Prostate gland (tissue), 2 donors: ENCODE data around the gene CAPN1.

ENCODE experiments used
- CTCF ChIP-seq, 4 experiments: fragments of 200-600 bp in 2 of 4; fragments of 450-650 bp in 2 of 4; sonication (generic) in 2 of 4; IDR thresholded peaks; 1 replicate in 3 of 4; 2 replicates in 1 of 4; pipeline ENCODE4 v1.5.1; 2016 to 2019; ENCODE audit warnings: antibody characterized with exemption in 4 of 4, mild to moderate bottlenecking in 2 of 4, moderate library complexity in 2 of 4
- POLR2AphosphoS5 ChIP-seq: sonication (generic); formaldehyde crosslinking; IDR thresholded peaks from one replicate; pipeline ENCODE4 v1.6.1; 2017; ENCODE audit warnings: antibody characterized with exemption

DNA sequence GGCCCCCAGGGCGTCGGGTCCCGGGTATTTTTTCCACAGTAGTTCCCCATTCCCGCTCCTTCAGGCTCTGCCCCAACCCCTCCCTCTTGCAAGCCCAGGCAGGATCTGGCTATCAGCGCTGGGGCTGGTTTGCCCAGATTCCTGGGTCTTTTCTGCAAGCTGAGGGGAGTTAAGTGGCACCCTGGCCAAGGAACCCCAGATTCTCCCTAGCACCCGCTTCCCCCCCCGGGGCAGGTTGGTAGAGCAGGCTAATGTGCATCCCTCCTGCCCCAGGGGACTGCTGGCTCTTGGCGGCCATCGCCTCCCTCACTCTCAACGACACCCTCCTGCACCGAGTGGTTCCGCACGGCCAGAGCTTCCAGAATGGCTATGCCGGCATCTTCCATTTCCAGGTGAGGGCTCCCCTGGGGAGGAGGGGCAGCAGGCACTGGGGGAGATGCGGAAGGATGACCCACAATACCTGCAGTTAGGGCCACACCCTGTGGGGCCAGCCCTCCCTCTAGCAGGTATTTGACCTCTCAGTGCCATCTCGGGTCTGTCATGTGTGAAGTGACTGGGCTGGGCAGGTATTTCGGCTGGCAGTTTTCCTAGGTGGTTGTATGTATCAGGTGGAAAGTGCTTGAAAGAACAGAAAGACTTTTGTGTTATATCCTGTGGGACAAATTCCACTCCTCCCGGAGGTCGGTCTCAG, 1.6 kb downstream of the CAPN1 start:
- no peak for TF ChIP-seq CTCF (IDR thresholded peaks at IDR 0.05)
- peak; percentile 46 for TF ChIP-seq POLR2AphosphoS5
